HepG2 (cell line): Measurements from ENCODE around the gene TNFAIP6. TPM values are rescaled to one million over a fixed set of nuclear protein-coding genes. Genes with fewer than 3 reads are reported as not detected.

Experiments
- ATAC-seq: fragments of 200-7000 bp; cut with Tn5 transposase; 3 replicates; pipeline ENCODE4 v1.9.1; 2020; ENCODE audit warnings: mild to moderate bottlenecking, moderate library complexity
- BruUV-seq: library from RNA; stranded (reverse); fragments of 400-500 nt; replicated peaks from 2 replicates; lab custom pipeline; 2021; lab: Mats Ljungman, UMichigan
- CTCF ChIA-PET: fragments of 300-600 bp; formaldehyde crosslinking; extraction: SDS; loops from one replicate; lab custom pipeline; 2021; ENCODE audit warnings: low total read pairs, inconsistent platforms, low intra/inter-chr PET ratio; lab: Yijun Ruan, JAX
- POLR2A ChIA-PET: fragments of 350-600 bp; sonication (Branson Sonifier 250); formaldehyde crosslinking; loops from one replicate; lab custom pipeline; 2020; ENCODE audit warnings: antibody characterized with exemption, inconsistent platforms; lab: Yijun Ruan, JAX
- DNase-seq: peaks from one replicate; pipeline ENCODE4 v3.0.0-alpha.2; 2015; ENCODE audit warnings: low spot score
- FAIRE-seq: peaks from 3 replicates; lab custom pipeline; 2011; peaks lifted over from hg19 to GRCh38; lab: Jason Lieb, UNC
- H2AFZ ChIP-seq: one replicate; pipeline ENCODE4 v1.6.1; 2011; ENCODE audit warnings: low read length, inconsistent platforms
- H3K27ac ChIP-seq: fragments of 300-600 bp; 3 replicates; pipeline ENCODE4 v1.8.0; 2011; ENCODE audit warnings: mixed run types, mild to moderate bottlenecking, mixed read lengths, low read length, inconsistent platforms; ENCODE audit not compliant: insufficient read depth; ENCODE audit errors: extremely low read length
- H3K27me3 ChIP-seq, 2 experiments: fragments of 200-600 bp in 1 of 2; 2 replicates in 1 of 2; 3 replicates in 1 of 2; pipeline versions ENCODE4 v1.6.0 to v1.8.0; 2011; ENCODE audit warnings: low read length in 2 of 2, mild to moderate bottlenecking in 2 of 2, moderate library complexity in 2 of 2, inconsistent platforms in 1 of 2; ENCODE audit not compliant: insufficient read depth in 2 of 2, control insufficient read depth in 1 of 2
- H3K36me3 ChIP-seq, 2 experiments: fragments of 200-600 bp in 1 of 2; replicated peaks in 1 of 2; 2 replicates in 1 of 2; 3 replicates in 1 of 2; pipeline versions ENCODE4 v1.5.1 to v1.8.0; 2011; ENCODE audit warnings: low read length in 2 of 2, inconsistent platforms in 1 of 2; ENCODE audit not compliant: insufficient read depth in 2 of 2, control insufficient read depth in 1 of 2
- H3K4me1 ChIP-seq: 2 replicates; pipeline ENCODE4 v1.5.1; 2012; ENCODE audit warnings: low read length, inconsistent platforms; ENCODE audit not compliant: insufficient read depth
- H3K4me2 ChIP-seq: 2 replicates; pipeline ENCODE4 v1.6.0; 2011; ENCODE audit warnings: low read depth, low read length, inconsistent platforms
- H3K4me3 ChIP-seq, 3 experiments: fragments of 200-600 bp in 1 of 3; sonication (generic), shearing (Covaris generic) in 1 of 3; replicated peaks in 1 of 3; 2 replicates each; pipeline ENCODE4 v1.5.1; 2011 to 2016; ENCODE audit warnings: low read length in 3 of 3, inconsistent platforms in 2 of 3, low read depth in 2 of 3, mild to moderate bottlenecking in 2 of 3, control low read depth in 1 of 3, mixed read lengths in 1 of 3; ENCODE audit not compliant: insufficient read depth in 1 of 3
- H3K79me2 ChIP-seq: one replicate; pipeline ENCODE4 v1.6.1; 2011; ENCODE audit warnings: low read length, inconsistent platforms; ENCODE audit not compliant: insufficient read depth
- H3K9ac ChIP-seq: 2 replicates; pipeline ENCODE4 v1.6.0; 2011; ENCODE audit warnings: mild to moderate bottlenecking, low read depth, low read length, inconsistent platforms; ENCODE audit not compliant: insufficient read depth
- H3K9me3 ChIP-seq: 2 replicates; pipeline ENCODE4 v1.5.1; 2012; ENCODE audit warnings: mild to moderate bottlenecking, low read length
- H4K20me1 ChIP-seq: 2 replicates; pipeline ENCODE4 v1.6.0; 2011; ENCODE audit warnings: inconsistent platforms, mild to moderate bottlenecking, low read length, moderate library complexity; ENCODE audit not compliant: insufficient read depth
- ATF1 ChIP-seq: IDR thresholded peaks from 2 replicates; pipeline ENCODE4 v1.6.1; 2016; ENCODE audit warnings: mild to moderate bottlenecking, control low read depth
- CEBPG ChIP-seq: IDR thresholded peaks from 2 replicates; pipeline ENCODE4 v1.6.1; 2016
- E2F5 ChIP-seq: sonication (generic); formaldehyde crosslinking; conservative IDR thresholded peaks from 2 replicates; pipeline ENCODE4 v1.4.0; 2020; ENCODE audit warnings: missing genetic modification reagents
- HDAC2 ChIP-seq: sonication (generic); formaldehyde crosslinking; IDR thresholded peaks from 2 replicates; pipeline ENCODE4 v1.4.0; 2020; ENCODE audit warnings: missing genetic modification reagents
- HNF4G ChIP-seq, 2 experiments: sonication (generic) in 1 of 2; formaldehyde crosslinking in 1 of 2; IDR thresholded peaks; 2 replicates each; pipeline versions ENCODE4 v1.4.0 to v1.6.1; 2011 to 2020; ENCODE audit warnings: borderline replicate concordance in 2 of 2, low read depth in 2 of 2, mild to moderate bottlenecking in 2 of 2, low read length in 1 of 2, missing genetic modification reagents in 1 of 2, moderate library complexity in 1 of 2
- MAFK ChIP-seq, 2 experiments: IDR thresholded peaks in 1 of 2; conservative IDR thresholded peaks in 1 of 2; 2 replicates each; pipeline ENCODE4 v1.6.1; 2011; ENCODE audit warnings: improper control_type of control experiment in 2 of 2, low read length in 2 of 2
- REPIN1 ChIP-seq: sonication (generic); formaldehyde crosslinking; IDR thresholded peaks from 2 replicates; pipeline ENCODE4 v1.8.0; 2022; ENCODE audit warnings: missing genetic modification reagents, low read depth, mild to moderate bottlenecking, borderline replicate concordance
- SATB2 ChIP-seq: sonication (generic); formaldehyde crosslinking; IDR thresholded peaks from 2 replicates; pipeline ENCODE4 v1.5.0; 2020; ENCODE audit warnings: missing genetic modification reagents
- ZBTB43 ChIP-seq: sonication (generic); formaldehyde crosslinking; conservative IDR thresholded peaks from 2 replicates; pipeline ENCODE4 v1.4.0; 2020; ENCODE audit warnings: missing genetic modification reagents
- ZKSCAN8 ChIP-seq: IDR thresholded peaks from 2 replicates; pipeline ENCODE4 v1.6.1; 2016; ENCODE audit warnings: borderline replicate concordance, missing genetic modification reagents, missing compliant biosample characterization
- ZNF138 ChIP-seq: sonication (generic); formaldehyde crosslinking; IDR thresholded peaks from 2 replicates; pipeline ENCODE4 v1.5.0; 2020; ENCODE audit warnings: mild to moderate bottlenecking, low read depth, missing genetic modification reagents
- ZNF234 ChIP-seq: sonication (generic); formaldehyde crosslinking; conservative IDR thresholded peaks from 2 replicates; pipeline ENCODE4 v1.5.1; 2020; ENCODE audit warnings: mild to moderate bottlenecking, missing genetic modification reagents
- ZNF703 ChIP-seq: sonication (generic); formaldehyde crosslinking; IDR thresholded peaks from 2 replicates; pipeline ENCODE4 v1.5.1; 2020; ENCODE audit warnings: missing genetic modification reagents, mild to moderate bottlenecking, moderate library complexity, borderline replicate concordance
- ZNF761 ChIP-seq: sonication (generic); formaldehyde crosslinking; conservative IDR thresholded peaks from 2 replicates; pipeline ENCODE4 v1.4.0; 2020; ENCODE audit warnings: mild to moderate bottlenecking, missing genetic modification reagents
- WGBS: methylation state at CpG from one replicate; pipeline ENCODE4 v1.1.6; 2017; ENCODE audit warnings: low lambda C conversion rate; 5-methylcytosine and 5-hydroxymethylcytosine counted together
- in situ Hi-C: cut with HindIII; loops from 2 replicates; pipeline ENCODE4 v1.10.0; 2017; ENCODE audit warnings: low pct_unique_long_range_greater_than_20kb; ENCODE audit not compliant: extremely low pct_ligation_motif_present
- intact Hi-C: fragments of 100-400 bp; cut with micrococcal nuclease; formaldehyde crosslinking; loops from one replicate; pipeline ENCODE4 v1.10.0; 2022; ENCODE audit not compliant: unreplicated experiment
- polyA plus RNA-seq, 8 experiments: library from polyadenylated mRNA; depleted of rRNA in 3 of 8; stranded (reverse) in 7 of 8; unstranded in 1 of 8; fragments of >200 nt; fragmentation: Illumina TruSeq in 4 of 8; extraction: Trizol in 4 of 8; gene quantifications; 2 replicates each; pipeline versions ENCODE4 v1.2.1 to v1.2.3, GENCODE V29; 2011 to 2016; ENCODE audit warnings: low read depth in 4 of 8, missing spikeins in 1 of 8, mixed read lengths in 1 of 8; ENCODE audit not compliant: insufficient read depth in 1 of 8
- total RNA-seq, 5 experiments: library from RNA; depleted of rRNA; stranded (reverse); fragments of >200 nt; fragmentation: Illumina TruSeq; extraction: Trizol; gene quantifications; 2 replicates each; pipeline ENCODE4 v1.2.3, GENCODE V29; 2016; ENCODE audit warnings: low read depth in 1 of 5
- TF ChIP-seq, protein P1 (sequence below): sonication (generic); formaldehyde crosslinking; IDR thresholded peaks from 2 replicates; pipeline ENCODE4 v1.5.1; 2020; ENCODE audit warnings: mild to moderate bottlenecking, missing genetic modification reagents, borderline replicate concordance
- TF ChIP-seq, protein P2 (sequence below): sonication (generic); formaldehyde crosslinking; IDR thresholded peaks from 2 replicates; pipeline ENCODE4 v1.5.0; 2020; ENCODE audit warnings: missing genetic modification reagents, mild to moderate bottlenecking, borderline replicate concordance
- TF ChIP-seq, protein P3 (sequence below): sonication (generic); formaldehyde crosslinking; IDR thresholded peaks from 2 replicates; pipeline ENCODE4 v1.5.1; 2020; ENCODE audit warnings: missing genetic modification reagents, mild to moderate bottlenecking, borderline replicate concordance

TNFAIP6 gene
- total and polyA plus RNA-seq, 2 of the 13 experiments (the other 11 are each of a cell fraction or from before 2014, with no cell fraction given): not detected

- no peaks in the 10 kb centered on the region for H3K4me1 ChIP-seq
- WGBS: 96% methylated on average over 3 of the region's 3 CpGs
- DNase-seq (no peak), FAIRE-seq (no peak)
- no TSS peak for BruUV-seq
- peaks cover 17% of the 10 kb centered on the region for H3K79me2 ChIP-seq
- H3K9me3 ChIP-seq: no peaks in the 10 kb centered on the region
- ChIA-PET CTCF (no interaction called here), POLR2A (no interaction called here)
- H3K4me3 ChIP-seq: no peak overlapping the region
- H3K27me3 ChIP-seq: no peaks in the 10 kb centered on the region
- H3K27ac ChIP-seq: no peak overlapping the region
- H3K36me3 ChIP-seq: peaks cover 23 to 79% of the 10 kb centered on the region in 2 experiments
- in situ Hi-C loops: no loop called here
- no peak overlapping the region for H2AFZ ChIP-seq
- no peaks in the 10 kb centered on the region for H4K20me1 ChIP-seq
- TF ChIP-seq, protein P1, sequence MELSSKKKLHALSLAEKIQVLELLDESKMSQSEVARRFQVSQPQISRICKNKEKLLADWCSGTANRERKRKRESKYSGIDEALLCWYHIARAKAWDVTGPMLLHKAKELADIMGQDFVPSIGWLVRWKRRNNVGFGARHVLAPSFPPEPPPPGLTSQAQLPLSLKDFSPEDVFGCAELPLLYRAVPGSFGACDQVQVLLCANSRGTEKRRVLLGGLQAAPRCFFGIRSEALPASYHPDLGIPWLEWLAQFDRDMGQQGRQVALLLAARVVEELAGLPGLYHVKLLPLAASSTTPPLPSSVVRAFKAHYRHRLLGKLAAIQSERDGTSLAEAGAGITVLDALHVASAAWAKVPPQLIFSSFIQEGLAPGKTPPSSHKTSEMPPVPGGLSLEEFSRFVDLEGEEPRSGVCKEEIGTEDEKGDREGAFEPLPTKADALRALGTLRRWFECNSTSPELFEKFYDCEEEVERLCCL (CRISPR knock-in tag): no peak
- TF ChIP-seq, protein P2, sequence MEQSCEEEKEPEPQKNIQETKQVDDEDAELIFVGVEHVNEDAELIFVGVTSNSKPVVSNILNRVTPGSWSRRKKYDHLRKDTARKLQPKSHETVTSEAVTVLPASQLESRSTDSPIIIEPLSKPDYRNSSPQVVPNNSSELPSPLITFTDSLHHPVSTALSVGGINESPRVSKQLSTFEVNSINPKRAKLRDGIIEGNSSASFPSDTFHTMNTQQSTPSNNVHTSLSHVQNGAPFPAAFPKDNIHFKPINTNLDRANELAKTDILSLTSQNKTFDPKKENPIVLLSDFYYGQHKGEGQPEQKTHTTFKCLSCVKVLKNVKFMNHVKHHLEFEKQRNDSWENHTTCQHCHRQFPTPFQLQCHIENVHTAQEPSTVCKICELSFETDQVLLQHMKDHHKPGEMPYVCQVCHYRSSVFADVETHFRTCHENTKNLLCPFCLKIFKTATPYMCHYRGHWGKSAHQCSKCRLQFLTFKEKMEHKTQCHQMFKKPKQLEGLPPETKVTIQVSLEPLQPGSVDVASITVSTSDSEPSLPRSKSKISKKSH (CRISPR knock-in tag): no peak
- TF ChIP-seq ZBTB43 (CRISPR knock-in tag) (no peak), MAFK (conservative IDR thresholded peaks at IDR 0.05 in 1 of 2, IDR thresholded peaks at IDR 0.05 in 1 of 2; ENCODE audit: low read length in 2 of 2) (no peak), ZNF234 (no peak), ZKSCAN8 (no peak), SATB2 (CRISPR knock-in tag) (no peak), ZNF138 (CRISPR knock-in tag) (no peak), HDAC2 (no peak), ZNF703 (no peak), REPIN1 (CRISPR knock-in tag) (no peak), E2F5 (CRISPR knock-in tag) (no peak), HNF4G (IDR thresholded peaks at IDR 0.05; ENCODE audit: borderline replicate concordance, low read depth, low read length) (no peak), HNF4G (CRISPR knock-in tag; IDR thresholded peaks at IDR 0.05; ENCODE audit: borderline replicate concordance, low read depth) (no peak), ZNF761 (CRISPR knock-in tag) (no peak), ATF1 (CRISPR knock-in tag) (no peak), CEBPG (CRISPR knock-in tag) (no peak)
- TF ChIP-seq, protein P3, sequence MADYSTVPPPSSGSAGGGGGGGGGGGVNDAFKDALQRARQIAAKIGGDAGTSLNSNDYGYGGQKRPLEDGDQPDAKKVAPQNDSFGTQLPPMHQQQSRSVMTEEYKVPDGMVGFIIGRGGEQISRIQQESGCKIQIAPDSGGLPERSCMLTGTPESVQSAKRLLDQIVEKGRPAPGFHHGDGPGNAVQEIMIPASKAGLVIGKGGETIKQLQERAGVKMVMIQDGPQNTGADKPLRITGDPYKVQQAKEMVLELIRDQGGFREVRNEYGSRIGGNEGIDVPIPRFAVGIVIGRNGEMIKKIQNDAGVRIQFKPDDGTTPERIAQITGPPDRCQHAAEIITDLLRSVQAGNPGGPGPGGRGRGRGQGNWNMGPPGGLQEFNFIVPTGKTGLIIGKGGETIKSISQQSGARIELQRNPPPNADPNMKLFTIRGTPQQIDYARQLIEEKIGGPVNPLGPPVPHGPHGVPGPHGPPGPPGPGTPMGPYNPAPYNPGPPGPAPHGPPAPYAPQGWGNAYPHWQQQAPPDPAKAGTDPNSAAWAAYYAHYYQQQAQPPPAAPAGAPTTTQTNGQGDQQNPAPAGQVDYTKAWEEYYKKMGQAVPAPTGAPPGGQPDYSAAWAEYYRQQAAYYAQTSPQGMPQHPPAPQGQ (CRISPR knock-in tag): no peak
- TF ChIP-seq, all 625 proteins: peak for 0
- intact Hi-C loops: no loop called here
- no peak overlapping the region for H3K4me2 ChIP-seq
- H3K9ac ChIP-seq: no peak overlapping the region
- no peak for ATAC-seq
Observed at GRCh38 chr2:151422917-151423439, 65.6 kb downstream of the TNFAIP6 start.
